Thoracic aorta (tissue), 2 donors: ENCODE results near the gene EML6. TPM values are rescaled to one million over a fixed set of nuclear protein-coding genes. Genes with fewer than 3 reads are reported as not detected.

ENCODE experiments used
- ATAC-seq: fragments of 150-250 bp; one replicate; pipeline ENCODE4 v1.8.0; 2017; ENCODE audit warnings: low read depth; ENCODE audit not compliant: insufficient number of reproducible peaks, low FRiP score
- DNase-seq: peaks from one replicate; pipeline ENCODE4 v3.0.0-alpha.2; 2020; ENCODE audit warnings: low spot score
- H3K27ac ChIP-seq, 2 donors: fragments of 200-600 bp; sonication (generic); 1 replicate in 1 of 2; 2 replicates in 1 of 2; pipeline ENCODE4 v1.5.1; 2016; ENCODE audit warnings: mild to moderate bottlenecking in 2 of 2, moderate library complexity in 2 of 2
- H3K27me3 ChIP-seq: fragments of 200-600 bp; sonication (generic); replicated peaks from 2 replicates; pipeline ENCODE4 v1.6.0; 2016; ENCODE audit warnings: mild to moderate bottlenecking; ENCODE audit not compliant: insufficient read depth
- H3K36me3 ChIP-seq: fragments of 200-600 bp; sonication (generic); one replicate; pipeline ENCODE4 v1.5.1; 2016
- H3K4me1 ChIP-seq, 2 donors: fragments of 200-600 bp; sonication (generic); 1 replicate in 1 of 2; 2 replicates in 1 of 2; pipeline versions ENCODE4 v1.5.1 to v1.6.0; 2016; ENCODE audit warnings: low read depth in 2 of 2, mild to moderate bottlenecking in 1 of 2; ENCODE audit not compliant: control insufficient read depth in 1 of 2
- H3K4me3 ChIP-seq: fragments of 200-600 bp; sonication (generic); 2 replicates; pipeline ENCODE4 v1.5.1; 2016; ENCODE audit warnings: mild to moderate bottlenecking
- H3K9me3 ChIP-seq: fragments of 200-600 bp; sonication (generic); 2 replicates; pipeline ENCODE4 v1.5.1; 2016
- total RNA-seq, 2 donors: library from RNA; depleted of rRNA; stranded (reverse); fragments of >200 nt; gene quantifications; one replicate each; pipeline versions ENCODE4 v1.1.0 to v1.2.3, GENCODE V29; 2016
- TF ChIP-seq, protein P1 (sequence below): fragments of 200-600 bp; sonication (generic); IDR thresholded peaks from one replicate; pipeline ENCODE4 v1.5.1; 2019; ENCODE audit warnings: antibody characterized with exemption

EML6 gene
- total RNA-seq, 2 donors from 2014 or later, result 0.81 to 0.92 TPM

DNA sequence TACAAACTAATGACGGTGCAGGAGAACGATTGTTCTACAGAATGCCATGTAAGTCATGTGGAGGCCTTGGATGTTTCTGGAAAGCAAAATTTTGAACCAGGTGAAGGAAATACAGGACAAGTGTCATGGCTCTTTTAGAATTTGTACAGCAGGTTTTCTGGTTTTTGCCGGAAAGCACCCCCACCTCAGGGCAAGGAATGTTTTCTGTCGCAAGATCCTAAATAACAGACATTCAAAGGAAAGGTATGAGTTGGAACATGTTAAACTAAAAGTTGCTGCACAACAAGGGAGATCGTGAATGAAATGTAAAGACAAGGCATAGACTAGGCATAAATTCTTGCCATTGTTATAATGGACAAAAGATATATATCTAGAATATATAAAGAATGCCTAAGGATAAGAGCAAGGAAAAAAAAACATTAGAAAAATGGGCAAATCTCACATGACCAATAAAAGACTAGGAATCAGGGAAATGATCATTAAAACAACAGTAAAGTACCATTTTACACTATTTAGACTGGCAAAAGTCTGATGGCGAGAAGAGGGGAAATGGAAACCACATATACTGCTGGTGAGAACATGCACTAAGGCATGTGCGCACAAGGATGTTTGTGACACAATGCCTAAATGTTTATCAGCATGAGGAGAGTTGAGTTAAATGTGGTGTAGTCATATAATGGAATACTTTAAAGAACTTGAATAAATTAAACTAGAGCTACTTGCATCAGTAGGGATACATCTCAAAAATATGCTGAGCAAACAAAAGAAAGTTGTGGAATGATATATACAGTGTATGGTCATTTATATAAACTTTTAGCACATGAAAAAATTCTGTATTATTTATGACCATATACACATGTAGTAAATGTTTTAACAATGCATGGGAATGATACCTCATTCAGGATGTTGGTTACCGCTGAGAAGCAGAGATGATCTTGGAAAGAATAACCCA is 127.0 kb downstream of the EML6 start:
- TF ChIP-seq, protein P1, sequence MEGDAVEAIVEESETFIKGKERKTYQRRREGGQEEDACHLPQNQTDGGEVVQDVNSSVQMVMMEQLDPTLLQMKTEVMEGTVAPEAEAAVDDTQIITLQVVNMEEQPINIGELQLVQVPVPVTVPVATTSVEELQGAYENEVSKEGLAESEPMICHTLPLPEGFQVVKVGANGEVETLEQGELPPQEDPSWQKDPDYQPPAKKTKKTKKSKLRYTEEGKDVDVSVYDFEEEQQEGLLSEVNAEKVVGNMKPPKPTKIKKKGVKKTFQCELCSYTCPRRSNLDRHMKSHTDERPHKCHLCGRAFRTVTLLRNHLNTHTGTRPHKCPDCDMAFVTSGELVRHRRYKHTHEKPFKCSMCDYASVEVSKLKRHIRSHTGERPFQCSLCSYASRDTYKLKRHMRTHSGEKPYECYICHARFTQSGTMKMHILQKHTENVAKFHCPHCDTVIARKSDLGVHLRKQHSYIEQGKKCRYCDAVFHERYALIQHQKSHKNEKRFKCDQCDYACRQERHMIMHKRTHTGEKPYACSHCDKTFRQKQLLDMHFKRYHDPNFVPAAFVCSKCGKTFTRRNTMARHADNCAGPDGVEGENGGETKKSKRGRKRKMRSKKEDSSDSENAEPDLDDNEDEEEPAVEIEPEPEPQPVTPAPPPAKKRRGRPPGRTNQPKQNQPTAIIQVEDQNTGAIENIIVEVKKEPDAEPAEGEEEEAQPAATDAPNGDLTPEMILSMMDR, result no peak
- Histone ChIP-seq H3K9me3 (no peaks in the 10 kb centered on the region), H3K4me1 (no peaks in the 10 kb centered on the region), H3K36me3 (no peaks in the 10 kb centered on the region), H3K27me3 (no peaks in the 10 kb centered on the region), H3K27ac (no peak overlapping the region), H3K4me3 (no peak overlapping the region)
- DNase-seq (no peak), ATAC-seq (no peak)

DNA sequence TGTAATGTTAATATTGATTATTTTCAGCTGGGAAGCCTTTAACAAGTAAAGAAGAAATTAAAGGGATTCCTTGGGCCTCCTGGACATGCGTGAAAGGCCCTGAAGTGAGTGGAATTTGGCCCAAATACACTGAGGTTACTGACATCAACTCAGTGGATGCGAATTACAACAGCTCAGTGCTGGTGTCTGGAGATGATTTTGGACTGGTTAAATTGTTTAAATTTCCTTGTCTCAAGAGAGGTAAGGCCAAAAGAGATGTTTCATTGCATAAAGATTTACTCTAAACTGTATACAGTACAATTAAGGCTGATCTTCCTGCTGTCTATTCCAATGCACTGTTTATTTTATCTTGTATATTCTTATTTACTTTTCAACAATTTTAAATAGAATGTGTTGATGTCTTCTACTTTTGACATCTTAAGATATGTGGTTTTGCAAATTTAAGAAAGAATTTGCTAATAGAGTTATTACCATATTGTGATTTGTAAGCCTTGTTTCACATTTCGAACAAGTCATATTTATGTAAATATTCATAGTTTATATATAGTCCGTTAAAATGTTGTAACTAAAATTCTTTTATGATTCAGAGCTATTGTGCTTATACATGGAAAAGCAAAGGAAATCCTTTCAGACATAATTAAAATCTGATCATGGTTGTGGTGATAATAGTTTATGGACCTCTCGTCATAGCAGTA is 130.3 kb downstream of the EML6 start:
- Histone ChIP-seq H3K27me3 (no peaks in the 10 kb centered on the region), H3K27ac (no peak overlapping the region), H3K4me1 (no peaks in the 10 kb centered on the region), H3K9me3 (no peaks in the 10 kb centered on the region), H3K36me3 (no peaks in the 10 kb centered on the region), H3K4me3 (no peak overlapping the region)
- TF ChIP-seq, protein P1, result no peak
- DNase-seq (no peak), ATAC-seq (no peak)

DNA sequence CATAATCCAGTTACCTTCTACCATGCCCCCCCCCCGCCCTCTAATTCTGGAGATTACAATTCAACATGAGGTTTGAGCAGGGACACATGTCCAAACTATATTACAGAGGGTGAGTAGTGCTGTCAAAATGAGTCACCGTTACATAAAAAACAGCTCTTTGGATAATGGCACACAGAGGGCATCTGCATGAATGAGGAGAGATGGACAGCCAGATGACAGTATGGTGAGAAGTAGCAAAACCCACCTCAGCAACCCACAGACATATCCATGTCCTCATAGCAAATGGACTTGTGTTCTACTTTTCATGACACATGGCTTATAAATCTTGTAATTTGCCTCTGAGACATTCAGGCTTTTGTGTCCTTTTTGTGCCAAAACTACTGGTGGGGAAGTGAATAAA is 132.0 kb downstream of the EML6 start:
- H3K27ac ChIP-seq, result no peak overlapping the region
- no peaks in the 10 kb centered on the region for H3K27me3 ChIP-seq
- ATAC-seq (no peak), DNase-seq (no peak)
- no peaks in the 10 kb centered on the region for H3K36me3 ChIP-seq
- no peaks in the 10 kb centered on the region for H3K4me1 ChIP-seq
- no peaks in the 10 kb centered on the region for H3K9me3 ChIP-seq
- no peak overlapping the region for H3K4me3 ChIP-seq
- TF ChIP-seq, protein P1, result no peak

DNA sequence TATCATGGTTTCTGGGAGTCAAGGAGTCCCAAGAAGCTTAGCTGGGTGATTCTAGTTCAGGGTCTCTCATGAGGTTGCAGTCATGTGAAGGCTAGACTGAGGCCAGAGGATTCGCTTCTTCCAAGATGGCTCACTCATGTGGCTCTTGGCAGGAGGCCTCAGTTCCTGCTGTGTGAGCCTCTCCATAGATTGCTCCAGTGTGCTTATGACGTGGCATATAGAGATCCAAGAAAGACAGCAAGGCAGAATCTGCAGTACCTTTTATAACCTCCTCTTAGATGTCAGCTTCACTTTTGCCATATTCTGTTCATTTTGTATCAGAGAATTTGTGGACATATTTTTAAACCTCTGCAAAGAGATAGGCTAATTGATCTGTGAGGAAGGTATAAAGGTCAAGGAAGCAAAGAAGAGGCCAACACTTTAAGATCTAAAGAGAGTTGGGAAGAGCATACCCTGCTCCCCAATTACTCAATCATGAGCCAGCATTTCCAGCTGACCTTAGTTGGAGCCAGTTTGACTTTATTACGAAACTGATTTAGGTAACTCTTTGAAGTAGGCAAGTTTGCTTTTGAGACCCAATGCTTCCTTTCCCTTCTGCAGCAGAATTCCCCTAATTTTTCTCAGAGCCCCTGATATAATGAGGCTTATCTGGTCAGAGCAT is 134.7 kb downstream of the EML6 start:
- Histone ChIP-seq H3K36me3 (no peaks in the 10 kb centered on the region), H3K27ac (no peak overlapping the region), H3K4me1 (no peaks in the 10 kb centered on the region), H3K4me3 (no peak overlapping the region), H3K9me3 (no peaks in the 10 kb centered on the region), H3K27me3 (no peaks in the 10 kb centered on the region)
- no peak for DNase-seq
- TF ChIP-seq, protein P1, result no peak
- ATAC-seq, result no peak

DNA sequence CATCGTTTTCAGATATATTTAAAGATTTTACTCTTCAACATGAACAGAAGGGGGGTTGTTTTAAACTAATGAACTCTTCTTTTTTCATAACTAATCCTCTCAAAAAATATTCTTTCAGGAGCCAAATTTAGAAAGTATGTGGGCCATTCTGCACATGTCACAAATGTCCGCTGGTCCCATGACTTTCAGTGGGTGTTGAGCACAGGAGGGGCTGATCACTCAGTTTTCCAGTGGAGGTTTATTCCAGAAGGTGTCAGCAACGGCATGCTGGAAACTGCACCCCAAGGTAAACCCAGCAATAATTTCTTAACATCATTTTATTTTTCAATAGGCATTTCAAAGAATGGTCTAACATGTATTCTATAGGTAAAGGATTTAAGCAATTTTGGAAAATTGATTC is 136.0 kb downstream of the EML6 start:
- H3K27me3 ChIP-seq, result no peaks in the 10 kb centered on the region
- TF ChIP-seq, protein P1, result no peak
- H3K9me3 ChIP-seq, result no peaks in the 10 kb centered on the region
- no peaks in the 10 kb centered on the region for H3K36me3 ChIP-seq
- no peaks in the 10 kb centered on the region for H3K4me1 ChIP-seq
- no peak for ATAC-seq
- no peak overlapping the region for H3K4me3 ChIP-seq
- no peak for DNase-seq
- H3K27ac ChIP-seq, result no peak overlapping the region
